ENCODE results near the gene CARMIL3.

CARMIL3 gene

GRCh38 chr14:24055971-24056799 lies 4.4 kb downstream of the CARMIL3 start:
- no peak for DNase-seq (ENCODE audit: low read depth in 1 of 2, low spot score in 1 of 2)
- H3K27ac ChIP-seq (replicated peaks) = no peak overlapping the region
- TF ChIP-seq CTCF (IDR thresholded peaks at IDR 0.05; ENCODE audit: insufficient read depth, low read length) (no peak), REST (IDR thresholded peaks at IDR 0.05; ENCODE audit: insufficient replicate concordance, low read depth) (no peak), GABPA (IDR thresholded peaks at IDR 0.05; ENCODE audit: low read depth) (no peak), POLR2AphosphoS5 (IDR thresholded peaks at IDR 0.05; ENCODE audit: low read depth) (no peak), SPI1 (IDR thresholded peaks at IDR 0.05; ENCODE audit: borderline replicate concordance, low read depth) (no peak)
- no peak overlapping the region for H3K4me3 ChIP-seq (replicated peaks; ENCODE audit: insufficient read depth, low read length)
- peaks cover 20% of the 10 kb centered on the region for H3K27me3 ChIP-seq (ENCODE audit: insufficient read depth, poor library complexity, severe bottlenecking)

GRCh38 chr14:24056800-24057184 lies 5.0 kb downstream of the CARMIL3 start:
- H3K27me3 ChIP-seq (ENCODE audit: insufficient read depth, poor library complexity, severe bottlenecking) = peaks cover 17% of the 10 kb centered on the region
- no peak overlapping the region for H3K27ac ChIP-seq (replicated peaks)
- no peak for DNase-seq (ENCODE audit: low read depth in 1 of 2, low spot score in 1 of 2)
- no peak for TF ChIP-seq SPI1 (IDR thresholded peaks at IDR 0.05; ENCODE audit: borderline replicate concordance, low read depth)
- TF ChIP-seq GABPA (IDR thresholded peaks at IDR 0.05; ENCODE audit: low read depth) = no peak
- TF ChIP-seq REST (IDR thresholded peaks at IDR 0.05; ENCODE audit: insufficient replicate concordance, low read depth) = no peak
- no peak for TF ChIP-seq POLR2AphosphoS5 (IDR thresholded peaks at IDR 0.05; ENCODE audit: low read depth)
- no peak for TF ChIP-seq CTCF (IDR thresholded peaks at IDR 0.05; ENCODE audit: insufficient read depth, low read length)
- no peak overlapping the region for H3K4me3 ChIP-seq (replicated peaks; ENCODE audit: insufficient read depth, low read length)

GRCh38 chr14:24057271-24057670 lies 5.5 kb downstream of the CARMIL3 start:
- TF ChIP-seq SPI1 (IDR thresholded peaks at IDR 0.05; ENCODE audit: borderline replicate concordance, low read depth) (no peak), REST (IDR thresholded peaks at IDR 0.05; ENCODE audit: insufficient replicate concordance, low read depth) (no peak), POLR2AphosphoS5 (IDR thresholded peaks at IDR 0.05; ENCODE audit: low read depth) (no peak), CTCF (IDR thresholded peaks at IDR 0.05; ENCODE audit: insufficient read depth, low read length) (no peak), GABPA (IDR thresholded peaks at IDR 0.05; ENCODE audit: low read depth) (no peak)
- peaks cover 16% of the 10 kb centered on the region for H3K27me3 ChIP-seq (ENCODE audit: insufficient read depth, poor library complexity, severe bottlenecking)
- H3K4me3 ChIP-seq (replicated peaks; ENCODE audit: insufficient read depth, low read length) = no peak overlapping the region
- no peak for DNase-seq (ENCODE audit: low read depth in 1 of 2, low spot score in 1 of 2)
- no peak overlapping the region for H3K27ac ChIP-seq (replicated peaks)
